ELR (cell line): Measurements from ENCODE around the gene C11orf24.
A peak's percentile ranks its signal among the peaks of the same experiment; 100 is the strongest.

ENCODE experiments used
- DNase-seq: peaks from one replicate; pipeline ENCODE4 v3.0.0-alpha.2; 2015; ENCODE audit warnings: low read depth

C11orf24 gene

DNA sequence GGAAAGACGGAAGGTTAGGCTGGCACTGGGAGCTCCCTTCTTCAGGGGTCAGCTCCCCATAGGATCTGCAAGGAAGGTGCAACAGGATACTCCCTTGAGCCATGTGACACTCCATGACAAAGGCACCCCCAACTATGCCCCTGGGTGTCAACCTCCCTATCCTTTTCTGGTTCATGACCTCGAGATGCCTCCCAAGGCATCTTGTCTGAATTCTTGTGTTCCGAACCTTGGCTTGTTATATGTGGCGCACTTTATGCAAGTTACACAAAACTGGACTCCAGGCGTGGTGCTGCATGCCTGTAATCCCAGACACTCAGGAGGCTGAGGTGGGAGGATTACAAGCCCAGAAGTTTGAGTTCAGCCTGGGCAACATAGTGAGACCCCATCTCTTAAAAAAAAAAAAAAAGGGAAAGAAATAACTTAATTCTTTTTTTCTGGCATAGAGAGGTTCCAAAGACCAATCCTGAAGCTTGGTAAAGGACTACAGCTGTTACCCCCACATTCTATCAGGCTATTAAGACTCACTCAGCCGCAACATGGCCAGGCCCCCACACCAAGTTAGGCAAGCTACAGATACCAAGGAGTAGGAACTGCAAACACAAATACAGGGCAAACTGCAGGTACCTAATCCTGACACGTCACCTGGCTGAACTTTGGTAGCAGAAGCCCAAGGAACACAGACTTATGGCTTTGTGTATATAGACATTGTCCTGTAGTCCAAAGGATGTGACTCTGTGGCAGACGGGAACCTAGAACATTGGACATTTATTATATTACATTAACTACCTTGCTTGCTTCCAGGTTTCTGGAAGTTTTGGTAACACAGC is 1.4 kb downstream of the C11orf24 start:
- DNase-seq, result no peak

DNA sequence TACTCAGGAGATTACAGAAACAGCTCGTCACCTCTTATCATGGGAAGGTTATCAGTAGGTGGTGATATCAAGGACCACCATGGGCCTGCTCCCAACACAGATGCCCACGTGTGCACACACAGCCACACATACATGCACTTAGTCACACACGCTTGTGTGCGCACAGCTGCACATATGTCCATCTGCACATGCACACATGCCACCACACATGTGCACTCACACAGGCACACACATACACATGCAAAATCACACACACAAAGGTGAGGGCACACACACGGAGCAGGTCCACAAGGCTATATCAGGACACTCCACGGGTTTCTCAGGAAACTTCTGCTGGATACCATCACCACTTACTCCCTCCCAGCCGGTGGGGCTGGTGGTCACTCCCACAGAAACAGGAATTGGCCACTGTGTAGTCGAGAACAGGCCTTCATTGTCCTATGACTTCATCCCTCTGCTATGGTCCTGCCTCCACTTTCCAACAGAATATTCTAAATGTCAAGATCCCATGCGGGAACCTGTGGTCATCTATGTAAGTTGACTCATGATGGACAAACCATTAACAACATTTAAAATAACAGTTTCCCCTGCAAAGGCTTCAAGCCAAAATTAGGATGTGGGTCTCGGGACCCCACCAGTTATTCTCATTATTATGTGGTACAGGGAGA is 2.2 kb downstream of the C11orf24 start:
- DNase-seq, result peak; percentile 89

DNA sequence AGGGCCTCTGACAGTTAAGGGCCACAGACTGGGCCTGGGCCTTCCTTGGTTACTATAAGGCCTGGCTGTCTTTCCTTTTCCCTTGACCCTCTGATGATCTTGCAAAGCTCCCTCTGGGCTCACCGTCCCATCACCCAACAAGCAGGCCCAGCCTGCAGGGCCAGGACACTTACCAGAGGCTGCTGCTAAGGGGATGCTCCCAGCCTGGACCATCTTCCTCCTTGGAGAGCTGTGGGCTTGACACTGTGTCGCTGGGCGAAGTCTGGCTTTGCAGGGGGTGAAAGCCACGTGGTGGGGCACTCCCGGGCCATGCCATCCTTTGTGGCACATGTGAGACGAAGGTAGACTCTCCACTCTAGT is 3.9 kb downstream of the C11orf24 start:
- no peak for DNase-seq

DNA sequence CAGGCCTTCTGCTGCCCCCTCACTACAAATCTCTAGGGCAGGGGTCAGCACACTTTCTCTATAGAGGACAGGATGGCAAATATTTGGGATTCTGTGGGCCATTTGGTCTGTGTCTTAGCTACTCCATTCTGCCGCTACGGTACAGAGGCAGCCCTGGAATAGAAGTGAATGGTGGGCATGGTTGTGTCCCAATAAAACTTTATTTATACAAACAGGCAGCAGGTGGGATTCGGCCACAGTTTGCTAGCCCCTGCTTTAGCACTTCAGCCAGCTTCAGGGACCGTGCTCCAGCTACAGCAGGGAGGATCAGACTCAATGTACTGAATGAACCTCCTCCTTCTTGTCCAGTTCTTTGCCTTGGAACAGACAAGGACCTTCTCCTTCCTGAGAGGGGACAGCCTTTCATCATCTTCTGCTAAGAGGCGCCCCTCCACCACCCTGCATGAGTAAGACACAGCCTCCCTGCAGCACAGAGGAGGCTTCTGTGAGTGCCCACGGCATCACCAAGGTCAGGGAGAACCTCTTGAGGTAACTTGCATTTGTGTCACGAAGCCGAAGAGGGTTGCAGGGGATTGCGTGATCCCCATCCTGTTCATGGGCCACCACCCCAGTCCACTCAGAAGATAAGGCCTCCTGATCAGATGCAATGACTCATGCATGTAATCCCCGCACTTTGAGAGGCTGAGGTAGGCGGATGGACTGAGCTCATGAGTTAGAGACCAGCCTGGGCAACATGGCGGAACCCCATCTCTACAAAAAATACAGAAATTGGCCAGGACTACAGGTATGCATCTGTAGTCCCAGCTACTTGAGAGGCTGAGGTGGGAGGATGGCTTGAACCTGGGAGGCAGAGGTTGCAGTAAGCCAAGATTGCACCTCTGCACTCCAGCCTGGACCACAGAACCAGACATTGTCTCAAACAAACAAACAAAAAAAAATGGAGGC is 4.6 kb downstream of the C11orf24 start:
- DNase-seq, result no peak

DNA sequence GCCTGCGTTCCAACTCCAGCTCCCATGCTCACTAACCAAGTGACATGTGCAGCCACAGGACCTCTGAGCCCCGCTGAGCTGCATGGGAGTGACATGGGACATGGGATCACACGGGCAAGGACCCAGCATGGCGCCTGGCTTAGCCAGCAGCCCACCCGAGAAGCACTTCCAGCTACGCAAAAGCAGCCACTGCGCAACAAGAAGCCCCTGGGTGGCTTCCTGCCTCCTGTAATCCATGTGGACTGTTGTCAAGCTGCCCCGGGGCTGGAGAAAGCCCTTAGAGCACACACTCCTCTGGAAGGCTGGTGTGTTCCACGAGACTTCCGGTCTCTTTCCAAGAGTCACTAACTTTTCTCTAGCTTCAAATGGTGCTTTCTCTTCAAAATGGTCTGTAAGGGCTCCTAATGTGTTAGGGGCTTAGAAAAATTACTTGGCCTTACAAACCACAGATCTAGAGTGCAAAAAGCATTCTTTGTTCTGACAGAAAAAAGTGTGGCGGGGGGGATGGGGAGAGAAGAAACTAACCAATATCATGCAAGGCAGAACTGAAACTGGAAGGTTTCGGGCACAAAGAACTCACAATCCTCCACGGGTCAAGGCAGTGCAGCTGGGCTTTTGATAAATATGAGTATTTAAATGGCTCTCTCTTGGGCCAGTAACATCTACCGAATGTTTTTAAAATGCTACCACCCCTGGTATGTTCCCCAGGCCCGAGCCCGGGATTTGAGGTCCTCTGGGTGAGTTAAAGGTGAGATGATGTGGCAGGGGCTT is 5.5 kb downstream of the C11orf24 start:
- no peak for DNase-seq

DNA sequence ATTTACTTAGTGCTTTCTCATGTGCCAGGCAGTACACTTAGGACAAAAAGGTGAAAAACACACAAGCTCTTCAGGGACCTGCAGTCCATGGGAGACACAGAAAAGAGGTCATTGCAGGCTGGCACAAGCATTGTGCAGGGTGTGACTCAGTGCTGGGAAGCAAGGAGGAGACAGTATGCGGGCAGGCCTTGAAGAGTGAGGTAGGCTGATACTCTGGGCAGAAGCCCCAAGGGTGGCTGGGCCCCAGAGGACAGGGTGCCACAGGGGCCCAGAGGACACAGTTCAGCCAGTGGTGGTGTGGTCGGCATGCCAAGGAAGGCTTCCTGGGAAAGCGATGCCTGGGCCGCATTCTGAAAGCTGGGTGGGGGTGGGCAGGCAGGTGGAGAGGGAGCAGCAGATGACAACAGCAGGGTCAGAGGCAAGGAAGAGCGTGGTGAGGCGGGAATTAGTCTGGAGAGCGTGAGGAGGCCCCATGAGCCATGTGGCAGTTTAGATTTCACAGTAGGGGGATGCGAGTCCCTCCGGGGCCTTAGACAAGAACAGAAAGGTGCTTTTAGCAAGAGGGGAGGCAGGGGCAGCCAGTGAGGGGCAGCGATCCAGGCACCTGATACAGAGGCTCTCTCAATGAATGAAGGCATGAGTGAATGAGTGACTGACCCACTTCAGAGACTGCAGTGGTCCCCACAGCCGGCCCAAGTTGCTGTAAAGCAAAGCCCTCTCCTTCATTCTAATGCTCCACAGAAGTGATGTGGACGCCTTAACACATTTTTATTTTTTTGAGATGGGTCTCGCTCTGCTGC is 6.8 kb downstream of the C11orf24 start:
- DNase-seq, result no peak

DNA sequence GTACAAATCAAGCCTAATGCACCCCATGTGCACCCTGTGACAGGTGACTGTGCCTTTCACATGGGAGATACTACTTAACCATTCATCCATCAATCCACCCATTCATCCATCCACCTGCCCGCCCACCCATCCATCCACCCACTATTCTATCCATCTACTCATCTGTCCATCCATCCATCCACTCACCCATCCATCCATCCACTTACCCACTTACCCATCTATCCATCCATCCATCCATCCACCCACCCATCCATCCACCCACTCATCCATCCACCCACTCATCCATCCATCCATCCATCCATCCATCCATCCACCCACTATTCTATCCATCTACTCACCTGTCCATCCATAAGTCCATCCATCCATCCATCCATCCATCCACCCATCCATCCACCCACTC is 7.5 kb downstream of the C11orf24 start:
- no peak for DNase-seq

DNA sequence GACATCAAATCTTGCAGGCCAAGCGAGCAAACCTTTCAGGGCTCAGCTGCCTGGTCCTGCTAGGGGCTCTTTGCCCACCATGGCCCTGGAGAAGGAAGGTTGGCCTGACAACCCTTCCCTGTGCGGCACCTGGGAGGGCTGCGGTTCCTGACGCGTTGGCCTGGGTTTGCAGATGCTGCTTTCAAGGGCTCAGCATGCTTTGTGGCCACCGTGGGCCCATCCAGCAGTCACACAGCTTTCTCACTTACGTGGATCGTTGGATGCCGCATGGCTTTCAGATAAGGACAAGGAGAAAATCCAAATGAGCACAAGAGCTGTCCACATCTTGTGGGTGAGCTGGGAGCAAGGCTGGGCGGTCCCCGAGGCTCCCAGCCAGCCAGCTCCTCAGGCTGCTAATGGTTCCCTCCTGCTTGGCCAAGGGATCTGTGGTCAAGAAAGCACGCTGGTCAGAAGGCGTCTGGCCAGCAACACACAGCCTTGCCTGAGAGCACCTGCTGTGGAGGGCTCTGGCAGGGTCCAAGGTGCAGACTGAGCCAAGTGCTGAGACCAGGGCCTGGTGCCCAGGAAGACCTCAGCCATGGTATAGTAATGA is 8.2 kb downstream of the C11orf24 start:
- no peak for DNase-seq

DNA sequence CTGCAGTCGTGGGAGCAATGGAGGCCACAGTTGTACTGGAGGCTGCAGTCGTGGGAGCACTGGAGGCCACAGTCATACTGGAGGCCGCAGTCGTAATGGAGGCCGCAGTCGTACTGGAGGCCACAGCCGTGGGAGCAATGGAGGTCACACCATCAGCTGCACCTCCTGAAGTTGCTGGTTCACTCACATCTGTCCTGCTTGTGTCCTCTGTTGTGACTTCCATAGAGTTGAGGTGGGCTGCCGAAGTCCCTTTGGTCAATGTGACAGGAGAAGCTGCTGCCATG is 9.3 kb downstream of the C11orf24 start:
- no peak for DNase-seq

DNA sequence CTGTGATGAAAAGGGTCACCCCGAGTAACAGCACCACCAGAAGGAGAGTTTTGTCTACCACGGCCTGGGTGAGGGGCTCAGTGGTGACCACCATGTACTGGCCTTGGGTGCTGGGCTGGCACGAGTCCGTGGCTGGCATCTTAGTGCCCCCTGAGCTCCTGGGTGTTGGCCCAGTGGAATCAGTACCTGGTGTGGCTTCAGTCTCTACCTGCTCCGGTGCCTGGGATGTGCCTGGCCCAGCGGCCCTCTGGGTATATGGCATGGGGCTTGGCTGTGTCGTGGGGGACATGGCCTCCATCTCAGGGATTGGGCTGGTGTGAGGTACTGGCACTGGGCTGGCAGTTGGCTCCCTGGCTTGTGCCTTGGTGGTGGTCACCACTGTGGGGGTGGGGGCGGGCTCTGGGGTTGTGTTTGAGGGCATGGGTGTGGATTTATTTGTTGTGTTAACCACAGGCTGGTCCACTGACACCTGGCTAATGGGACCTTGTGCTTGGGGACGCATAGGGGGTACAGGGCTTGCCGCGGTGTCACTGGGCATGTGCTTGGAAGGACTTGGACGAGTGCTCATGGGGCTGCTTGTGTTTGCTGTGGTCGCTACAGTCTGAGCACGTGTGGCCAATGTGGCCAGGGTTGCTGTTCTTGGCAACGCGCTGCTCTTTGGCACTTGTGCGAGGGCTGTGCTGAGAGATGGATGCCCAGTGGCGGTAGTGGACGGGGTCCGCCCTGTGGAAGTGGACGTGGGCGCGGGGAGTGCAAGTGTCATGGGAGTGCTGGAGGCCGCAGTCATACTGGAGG is 9.8 kb downstream of the C11orf24 start:
- no peak for DNase-seq

DNA sequence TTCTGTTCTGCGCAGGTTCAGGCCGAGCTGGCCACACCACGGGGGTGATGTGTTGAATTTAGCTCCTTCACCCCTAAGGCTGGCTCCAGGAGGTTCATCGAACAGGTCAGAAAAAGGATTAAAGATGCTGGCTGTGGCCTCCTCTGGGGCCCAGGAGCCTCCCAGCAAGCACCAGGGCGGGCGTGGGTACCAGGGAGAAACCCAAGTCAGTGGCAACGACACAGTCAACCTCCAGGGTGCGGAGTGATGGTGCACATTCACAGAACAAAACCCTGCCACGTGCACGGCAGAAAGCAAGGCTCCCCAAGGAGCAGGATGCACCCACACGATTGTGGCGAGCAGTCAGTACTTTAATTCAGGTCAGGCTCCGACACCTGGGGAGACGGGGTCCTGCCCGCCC is 10.8 kb downstream of the C11orf24 start:
- DNase-seq, result no peak

DNA sequence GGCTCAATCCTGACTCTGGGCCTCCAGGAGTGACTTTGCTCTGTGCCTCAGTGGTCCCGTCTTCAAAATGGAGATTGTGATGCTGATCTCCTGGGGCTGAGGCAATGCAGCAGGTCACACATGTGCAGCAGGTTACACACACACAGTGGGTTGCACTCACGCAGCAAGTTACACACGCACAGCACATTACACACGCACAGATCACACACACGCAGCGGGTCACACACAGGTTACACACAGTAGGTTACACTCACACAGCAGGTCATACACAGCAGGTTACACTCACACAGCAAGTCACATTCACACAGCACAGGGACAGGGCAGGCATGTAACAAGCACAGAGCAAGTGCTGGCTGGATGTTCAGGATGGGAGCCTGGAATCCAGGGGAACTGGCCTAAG is 11.3 kb downstream of the C11orf24 start:
- DNase-seq, result no peak

DNA sequence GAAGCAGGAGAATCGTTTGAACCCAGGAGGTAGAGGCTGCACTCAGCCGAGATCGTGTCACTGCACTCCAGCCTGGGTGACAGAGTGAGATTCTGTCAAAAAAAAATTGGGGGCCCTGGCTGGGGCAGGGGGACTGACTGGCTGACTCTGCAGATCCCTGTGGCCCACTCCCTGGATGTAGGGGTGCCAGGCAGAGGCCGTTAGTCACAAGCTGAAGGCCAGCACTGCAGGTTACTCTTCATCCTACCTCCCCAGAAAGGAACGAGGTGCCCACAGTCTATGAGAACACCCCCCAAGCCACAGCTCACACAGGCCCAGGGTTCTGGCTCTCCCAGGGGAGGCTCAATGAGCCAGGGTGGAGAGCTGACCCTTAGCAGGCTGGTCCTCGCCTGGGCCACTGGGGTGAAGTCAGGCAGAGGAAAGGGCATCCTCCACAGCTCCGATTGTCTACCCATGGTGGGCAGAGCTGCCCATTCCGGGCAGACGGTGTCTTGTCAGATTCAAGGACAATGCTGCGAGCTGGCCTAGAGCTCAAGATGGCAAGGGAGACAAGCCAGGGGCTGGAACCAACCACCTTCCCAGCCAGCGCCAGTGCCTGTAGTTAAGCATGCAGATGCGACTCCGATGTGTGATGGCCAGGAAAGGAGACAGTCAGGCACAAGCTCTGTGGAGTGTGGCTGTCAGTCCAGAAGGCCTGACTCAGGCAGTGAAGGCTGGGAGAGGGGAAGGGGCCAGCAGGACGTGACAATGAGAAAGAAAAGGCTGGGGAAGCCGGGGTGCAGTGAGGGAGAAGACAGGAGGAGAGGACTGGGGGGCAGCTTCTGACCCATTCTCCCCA is 12.4 kb downstream of the C11orf24 start:
- DNase-seq, result no peak

DNA sequence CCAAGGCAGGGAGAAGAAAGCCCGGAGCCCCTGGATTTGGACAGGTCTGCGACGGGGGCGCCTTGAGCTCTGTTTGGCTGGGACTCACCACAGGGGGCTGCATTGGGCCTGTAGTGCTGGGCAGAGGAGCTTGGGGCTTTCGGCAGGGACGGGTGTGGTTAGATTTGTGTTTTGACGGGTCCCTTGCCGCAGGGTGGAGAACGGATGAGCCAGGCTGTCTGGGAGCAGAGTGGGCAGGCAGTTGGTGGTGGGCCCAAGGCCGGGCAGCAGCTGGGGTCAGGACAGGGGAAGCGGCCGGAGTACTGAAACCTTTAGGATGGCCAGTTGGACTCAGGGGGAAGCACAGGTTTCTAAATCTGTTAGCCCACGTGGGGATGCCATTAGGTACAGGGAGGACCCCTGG is 13.4 kb downstream of the C11orf24 start:
- DNase-seq, result no peak

DNA sequence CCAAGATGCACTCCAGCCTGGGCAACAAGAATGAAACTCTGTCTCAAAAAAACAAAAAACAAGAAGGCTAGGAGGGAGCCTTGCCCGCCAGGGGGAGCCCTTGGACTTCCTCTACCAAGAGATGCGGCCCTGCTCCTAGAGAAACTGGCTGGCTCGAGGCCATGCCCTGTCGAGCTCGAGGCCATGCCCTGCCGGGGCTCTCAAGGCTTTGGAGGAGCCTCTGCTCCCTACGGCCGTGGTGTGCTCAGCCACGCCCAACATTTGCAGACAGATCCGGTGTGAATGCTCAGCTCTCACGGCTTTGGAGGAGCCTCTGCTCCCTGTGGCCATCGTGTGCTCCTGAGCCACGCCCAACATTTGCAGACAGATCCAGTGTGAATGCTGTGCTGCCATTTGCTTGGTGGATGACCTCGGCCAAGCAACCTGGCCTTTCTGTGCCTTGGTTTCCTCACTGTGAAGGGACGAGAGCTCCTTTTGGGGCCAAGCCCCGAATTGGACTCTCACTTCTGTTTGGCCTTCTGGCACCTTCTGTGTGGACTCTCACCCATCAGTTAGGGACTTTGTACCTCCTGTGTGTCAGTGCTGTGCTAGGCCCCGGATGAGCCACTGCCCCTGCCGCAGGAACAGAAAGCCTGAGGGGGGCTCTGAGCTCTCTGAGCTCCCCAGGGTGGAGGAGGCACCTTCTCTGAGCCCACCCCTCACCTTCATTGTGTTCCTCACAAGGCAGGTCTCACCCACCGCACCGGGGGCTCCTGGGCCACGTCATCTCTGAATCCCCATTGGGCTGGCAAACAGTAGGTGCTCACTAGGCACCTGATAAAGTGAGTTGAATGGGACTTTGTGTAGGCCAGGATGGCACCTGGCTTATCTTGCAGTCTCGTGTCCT is 14.1 kb downstream of the C11orf24 start:
- DNase-seq, result peak; percentile 94

DNA sequence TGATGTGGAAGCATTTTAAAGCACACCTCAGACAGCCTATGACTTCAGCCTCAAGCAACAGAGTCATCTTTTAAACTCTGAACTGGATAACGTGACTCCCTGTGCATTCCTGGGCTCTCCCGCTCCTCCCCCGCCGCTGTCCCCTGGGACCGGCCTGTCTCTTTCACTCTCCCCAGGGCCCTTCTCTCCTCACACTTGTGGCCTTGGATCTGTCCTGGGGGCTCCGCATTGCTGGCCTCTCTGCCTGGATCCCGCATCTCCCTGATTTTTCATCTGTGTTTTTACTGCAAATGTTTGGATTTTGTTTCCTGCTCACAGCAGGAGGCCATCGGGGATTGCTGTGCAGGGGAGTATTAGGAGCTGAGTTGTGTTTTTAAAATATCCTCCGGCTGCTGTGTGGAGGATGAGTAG is 15.4 kb downstream of the C11orf24 start:
- DNase-seq, result peak; percentile 62

DNA sequence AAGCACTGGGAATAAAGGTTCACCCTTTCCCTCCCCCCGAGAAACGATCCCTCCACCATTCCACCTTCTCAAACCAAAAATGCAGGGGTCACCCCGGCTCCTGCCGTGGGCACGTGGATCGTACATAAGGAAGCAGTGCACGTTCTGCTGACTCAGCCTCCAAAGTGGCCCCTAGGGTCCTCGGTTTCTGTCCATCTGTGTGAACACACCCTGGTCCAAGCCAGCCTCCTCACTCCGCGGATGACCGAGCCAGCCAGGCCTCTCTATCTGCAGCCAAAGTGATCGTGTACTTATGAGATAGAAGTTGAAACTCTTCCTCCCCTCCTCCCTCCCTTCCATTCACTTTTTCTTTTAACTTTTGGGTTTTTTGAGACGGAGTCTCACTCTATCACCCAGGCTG is 16.2 kb downstream of the C11orf24 start:
- DNase-seq, result no peak

DNA sequence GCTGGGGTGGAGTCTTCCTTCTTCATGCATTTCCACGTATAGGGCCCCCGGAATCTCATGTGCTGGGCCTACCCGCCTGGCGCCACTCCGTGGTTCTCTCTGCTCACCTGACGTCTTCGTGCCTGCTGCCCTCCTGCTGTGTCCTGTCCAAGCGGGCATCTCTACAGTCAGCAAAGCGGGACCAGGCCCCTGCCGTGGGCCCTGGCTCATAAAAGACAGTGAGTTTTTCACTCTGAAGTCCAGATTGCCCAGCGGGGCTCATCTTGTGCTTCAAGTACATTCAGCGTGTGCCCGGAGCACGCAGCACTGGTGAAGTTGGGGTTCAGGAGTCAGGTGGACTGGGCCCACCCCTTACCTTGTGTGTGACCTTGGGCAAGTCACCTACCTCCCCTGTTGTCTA is 17.4 kb downstream of the C11orf24 start:
- no peak for DNase-seq
